ENCODE measurements around the gene SMAD1. TPM values are rescaled to one million over a fixed set of nuclear protein-coding genes. Genes with fewer than 3 reads are reported as not detected.

Gene SMAD1
- total and polyA plus RNA-seq, 12 donors, result 1.4 to 23.8 (median 14.2) TPM

- H3K36me3 ChIP-seq (replicated peaks in 1 of 2), result no peaks in the 10 kb centered on the region
- H3K4me3 ChIP-seq, result no peak overlapping the region
- no peaks in the 10 kb centered on the region for H3K9me3 ChIP-seq (replicated peaks in 1 of 3)
- peaks cover 0 to 16% of the 10 kb centered on the region in 2 donors for H3K4me1 ChIP-seq (replicated peaks in 1 of 2)
- H3K27me3 ChIP-seq, result no peaks in the 10 kb centered on the region
- DNase-seq, result no peak
- intact Hi-C loops (cut with DNase I), result no loop called here
- H3K27ac ChIP-seq, result no peak overlapping the region
- TF ChIP-seq POLR2A (IDR thresholded peaks at IDR 0.05) (no peak), CTCF (IDR thresholded peaks at IDR 0.05) (no peak)
- 92 to 98% (median 94%) methylated on average over 2 of the region's 2 CpGs for WGBS, 4 donors
These were observed 41.5 kb downstream of the SMAD1 start for GRCh38 chr4:145523117-145523516.

- H3K36me3 ChIP-seq (replicated peaks in 1 of 2), result no peaks in the 10 kb centered on the region
- DNase-seq, result no peak
- H3K27ac ChIP-seq, result no peak overlapping the region
- H3K9me3 ChIP-seq (replicated peaks in 1 of 3), result no peaks in the 10 kb centered on the region
- 52 to 70% (median 64%) methylated on average over 2 of the region's 2 CpGs for WGBS, 4 donors
- no peak for TF ChIP-seq CTCF (IDR thresholded peaks at IDR 0.05)
- no peak for TF ChIP-seq POLR2A (IDR thresholded peaks at IDR 0.05)
- no peak overlapping the region for H3K4me3 ChIP-seq
- peaks cover 0 to 16% of the 10 kb centered on the region in 2 donors for H3K4me1 ChIP-seq (replicated peaks in 1 of 2)
- H3K27me3 ChIP-seq, result no peaks in the 10 kb centered on the region
- intact Hi-C loops (cut with DNase I), result no loop called here
These were observed 42.9 kb downstream of the SMAD1 start for GRCh38 chr4:145524552-145524951.

GRCh38 chr4:145525291-145525740, 43.7 kb downstream of the SMAD1 start:
- Histone ChIP-seq H3K4me3 (no peak overlapping the region), H3K4me1 (replicated peaks in 1 of 2) (peaks cover 0 to 16% of the 10 kb centered on the region in 2 donors), H3K36me3 (replicated peaks in 1 of 2) (no peaks in the 10 kb centered on the region), H3K27ac (no peak overlapping the region), H3K27me3 (no peaks in the 10 kb centered on the region), H3K9me3 (replicated peaks in 1 of 3) (no peaks in the 10 kb centered on the region)
- intact Hi-C loops (cut with DNase I), result no loop called here
- no peak for DNase-seq
- TF ChIP-seq CTCF (IDR thresholded peaks at IDR 0.05) (no peak), POLR2A (IDR thresholded peaks at IDR 0.05) (no peak)
- WGBS, 4 donors, result 33 to 82% (median 60%) methylated on average over 1 of the region's 1 CpG

- H3K9me3 ChIP-seq (replicated peaks in 1 of 3), result no peaks in the 10 kb centered on the region
- no peak for DNase-seq
- 93 to 95% (median 94%) methylated on average over 10 of the region's 10 CpGs for WGBS, 4 donors
- H3K4me3 ChIP-seq, result no peak overlapping the region
- intact Hi-C loops (cut with DNase I), result no loop called here
- no peaks in the 10 kb centered on the region for H3K36me3 ChIP-seq (replicated peaks in 1 of 2)
- H3K4me1 ChIP-seq (replicated peaks in 1 of 2), result peaks cover 0 to 16% of the 10 kb centered on the region in 2 donors
- no peaks in the 10 kb centered on the region for H3K27me3 ChIP-seq
- no peak overlapping the region for H3K27ac ChIP-seq
- no peak for TF ChIP-seq POLR2A (IDR thresholded peaks at IDR 0.05)
- no peak for TF ChIP-seq CTCF (IDR thresholded peaks at IDR 0.05)
These were observed 46.1 kb downstream of the SMAD1 start for GRCh38 chr4:145527773-145528172.
